PFSK-1 (cell line): Measurements from ENCODE around the gene RPL18A.

Source experiments
- FOXP2 ChIP-seq: optimal IDR thresholded peaks from 2 replicates; pipeline ENCODE3; 2011; ENCODE audit warnings: borderline replicate concordance, control low read depth, inconsistent platforms; ENCODE audit not compliant: insufficient read depth; ENCODE audit errors: extremely low read length, extremely low read depth
- POLR2AphosphoS5 ChIP-seq: IDR thresholded peaks from 2 replicates; pipeline ENCODE4 v1.6.1; 2012; ENCODE audit warnings: low read depth, mild to moderate bottlenecking, control low read depth, low read length, moderate library complexity
- SIN3A ChIP-seq: IDR thresholded peaks from 2 replicates; pipeline ENCODE4 v1.6.1; 2012; ENCODE audit warnings: mild to moderate bottlenecking, low read length, moderate library complexity, borderline replicate concordance; ENCODE audit not compliant: insufficient read depth
- TAF1 ChIP-seq: IDR thresholded peaks from 2 replicates; pipeline ENCODE4 v1.6.1; 2012; ENCODE audit warnings: low read length, control low read depth, borderline replicate concordance; ENCODE audit not compliant: insufficient read depth
- TF ChIP-seq, protein P1 (sequence below), 2 experiments: IDR thresholded peaks; 2 replicates each; pipeline versions ENCODE4 v1.6.1 to v1.8.0; 2011 to 2012; ENCODE audit warnings: low read depth in 2 of 2, low read length in 2 of 2, control low read depth in 1 of 2, inconsistent platforms in 1 of 2, mild to moderate bottlenecking in 1 of 2, moderate library complexity in 1 of 2; ENCODE audit not compliant: insufficient read depth in 1 of 2

The RPL18A gene

DNA sequence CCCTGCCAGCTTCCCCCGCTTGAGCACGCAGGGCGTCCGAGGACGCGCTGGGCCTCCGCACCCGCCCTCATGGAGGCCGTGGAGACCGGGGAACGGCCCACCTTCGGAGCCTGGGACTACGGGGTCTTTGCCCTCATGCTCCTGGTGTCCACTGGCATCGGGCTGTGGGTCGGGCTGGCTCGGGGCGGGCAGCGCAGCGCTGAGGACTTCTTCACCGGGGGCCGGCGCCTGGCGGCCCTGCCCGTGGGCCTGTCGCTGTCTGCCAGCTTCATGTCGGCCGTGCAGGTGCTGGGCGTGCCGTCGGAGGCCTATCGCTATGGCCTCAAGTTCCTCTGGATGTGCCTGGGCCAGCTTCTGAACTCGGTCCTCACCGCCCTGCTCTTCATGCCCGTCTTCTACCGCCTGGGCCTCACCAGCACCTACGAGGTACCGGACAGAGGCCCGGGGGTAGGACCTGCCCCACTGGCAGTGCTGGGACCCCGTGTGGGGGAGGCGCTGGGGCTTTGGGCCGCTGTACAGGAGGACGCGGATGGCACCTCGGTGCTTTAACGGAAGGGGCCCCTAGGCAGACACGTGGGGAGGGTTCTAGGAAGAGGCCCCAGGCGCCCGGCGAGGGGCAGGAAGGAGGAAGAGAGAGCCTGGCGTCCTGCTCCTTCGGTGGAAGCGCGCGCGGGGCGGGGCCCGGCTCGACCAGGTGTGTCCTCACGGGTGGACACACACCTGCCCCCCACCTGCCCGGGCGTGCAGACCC, 12.7 kb downstream of the RPL18A start:
- TF ChIP-seq TAF1: no peak
- no peak for TF ChIP-seq POLR2AphosphoS5
- TF ChIP-seq FOXP2: no peak
- TF ChIP-seq SIN3A: no peak
- TF ChIP-seq, protein P1, sequence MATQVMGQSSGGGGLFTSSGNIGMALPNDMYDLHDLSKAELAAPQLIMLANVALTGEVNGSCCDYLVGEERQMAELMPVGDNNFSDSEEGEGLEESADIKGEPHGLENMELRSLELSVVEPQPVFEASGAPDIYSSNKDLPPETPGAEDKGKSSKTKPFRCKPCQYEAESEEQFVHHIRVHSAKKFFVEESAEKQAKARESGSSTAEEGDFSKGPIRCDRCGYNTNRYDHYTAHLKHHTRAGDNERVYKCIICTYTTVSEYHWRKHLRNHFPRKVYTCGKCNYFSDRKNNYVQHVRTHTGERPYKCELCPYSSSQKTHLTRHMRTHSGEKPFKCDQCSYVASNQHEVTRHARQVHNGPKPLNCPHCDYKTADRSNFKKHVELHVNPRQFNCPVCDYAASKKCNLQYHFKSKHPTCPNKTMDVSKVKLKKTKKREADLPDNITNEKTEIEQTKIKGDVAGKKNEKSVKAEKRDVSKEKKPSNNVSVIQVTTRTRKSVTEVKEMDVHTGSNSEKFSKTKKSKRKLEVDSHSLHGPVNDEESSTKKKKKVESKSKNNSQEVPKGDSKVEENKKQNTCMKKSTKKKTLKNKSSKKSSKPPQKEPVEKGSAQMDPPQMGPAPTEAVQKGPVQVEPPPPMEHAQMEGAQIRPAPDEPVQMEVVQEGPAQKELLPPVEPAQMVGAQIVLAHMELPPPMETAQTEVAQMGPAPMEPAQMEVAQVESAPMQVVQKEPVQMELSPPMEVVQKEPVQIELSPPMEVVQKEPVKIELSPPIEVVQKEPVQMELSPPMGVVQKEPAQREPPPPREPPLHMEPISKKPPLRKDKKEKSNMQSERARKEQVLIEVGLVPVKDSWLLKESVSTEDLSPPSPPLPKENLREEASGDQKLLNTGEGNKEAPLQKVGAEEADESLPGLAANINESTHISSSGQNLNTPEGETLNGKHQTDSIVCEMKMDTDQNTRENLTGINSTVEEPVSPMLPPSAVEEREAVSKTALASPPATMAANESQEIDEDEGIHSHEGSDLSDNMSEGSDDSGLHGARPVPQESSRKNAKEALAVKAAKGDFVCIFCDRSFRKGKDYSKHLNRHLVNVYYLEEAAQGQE (IDR thresholded peaks at IDR 0.05; ENCODE audit: insufficient read depth in 1 of 2, low read depth in 2 of 2, low read length in 2 of 2): no peak

DNA sequence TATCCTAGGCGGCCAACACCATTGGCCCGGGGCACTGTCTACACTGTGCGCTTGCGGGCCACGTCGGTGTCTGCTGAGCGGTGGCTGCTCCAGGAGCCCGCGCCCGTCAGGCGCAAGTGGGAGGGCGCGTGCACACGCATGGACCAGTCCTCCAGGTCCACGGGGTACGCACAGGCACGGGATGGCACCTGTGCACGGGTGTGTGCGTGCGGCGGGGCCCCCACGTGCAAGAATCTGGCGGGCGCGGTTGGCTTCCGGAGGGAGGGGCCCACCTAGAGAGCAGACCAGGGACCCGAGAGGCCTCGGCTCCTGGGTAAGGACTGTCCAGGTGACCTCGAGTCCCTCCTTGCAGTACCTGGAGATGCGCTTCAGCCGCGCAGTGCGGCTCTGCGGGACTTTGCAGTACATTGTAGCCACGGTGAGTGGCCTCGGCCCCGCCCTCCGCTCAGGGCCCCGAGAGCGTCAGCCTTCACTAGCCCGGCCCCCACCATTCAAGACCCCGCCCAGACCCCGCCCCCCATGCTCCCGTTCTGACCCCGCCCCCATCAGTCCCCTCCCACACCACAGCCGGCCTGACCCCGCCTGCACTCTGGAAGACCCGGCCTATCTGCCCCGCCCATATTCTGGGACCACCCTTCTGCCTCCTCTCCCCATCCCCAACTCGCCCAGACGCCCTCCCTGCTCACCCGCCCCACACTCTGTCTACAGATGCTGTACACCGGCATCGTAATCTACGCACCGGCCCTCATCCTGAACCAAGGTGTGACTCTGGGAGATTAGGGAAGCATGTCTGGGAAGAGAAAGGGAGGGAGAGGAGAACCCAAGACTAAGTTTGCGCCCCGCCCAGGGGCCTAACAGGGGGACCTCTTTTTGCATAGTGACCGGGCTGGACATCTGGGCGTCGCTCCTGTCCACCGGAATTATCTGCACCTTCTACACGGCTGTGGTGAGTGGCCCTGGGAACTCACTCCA, 14.4 kb downstream of the RPL18A start:
- TF ChIP-seq SIN3A: no peak
- no peak for TF ChIP-seq FOXP2
- TF ChIP-seq TAF1: no peak
- TF ChIP-seq POLR2AphosphoS5: no peak
- TF ChIP-seq, protein P1 (IDR thresholded peaks at IDR 0.05; ENCODE audit: insufficient read depth in 1 of 2, low read depth in 2 of 2, low read length in 2 of 2): no peak

DNA sequence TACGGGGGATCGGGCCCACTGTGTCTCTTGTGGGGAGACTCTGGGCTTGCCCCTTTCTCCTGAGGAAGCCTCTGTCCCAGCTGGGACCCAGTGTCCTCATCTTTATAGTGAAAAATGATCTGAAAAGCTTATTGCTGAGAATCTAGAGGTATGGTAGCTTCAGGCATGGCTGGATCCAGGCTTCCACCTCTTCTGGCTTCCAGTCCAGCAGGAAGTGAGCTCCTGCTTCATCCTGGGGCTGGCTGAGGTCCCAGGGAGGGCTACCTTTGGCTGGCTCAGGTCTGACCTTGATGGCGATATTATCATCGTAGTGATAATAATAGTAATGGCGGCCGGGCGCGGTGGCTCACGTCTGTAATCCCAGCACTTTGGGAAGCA, 15.0 kb downstream of the RPL18A start:
- no peak for TF ChIP-seq TAF1
- TF ChIP-seq, protein P1 (IDR thresholded peaks at IDR 0.05; ENCODE audit: insufficient read depth in 1 of 2, low read depth in 2 of 2, low read length in 2 of 2): no peak
- no peak for TF ChIP-seq FOXP2
- no peak for TF ChIP-seq SIN3A
- no peak for TF ChIP-seq POLR2AphosphoS5

DNA sequence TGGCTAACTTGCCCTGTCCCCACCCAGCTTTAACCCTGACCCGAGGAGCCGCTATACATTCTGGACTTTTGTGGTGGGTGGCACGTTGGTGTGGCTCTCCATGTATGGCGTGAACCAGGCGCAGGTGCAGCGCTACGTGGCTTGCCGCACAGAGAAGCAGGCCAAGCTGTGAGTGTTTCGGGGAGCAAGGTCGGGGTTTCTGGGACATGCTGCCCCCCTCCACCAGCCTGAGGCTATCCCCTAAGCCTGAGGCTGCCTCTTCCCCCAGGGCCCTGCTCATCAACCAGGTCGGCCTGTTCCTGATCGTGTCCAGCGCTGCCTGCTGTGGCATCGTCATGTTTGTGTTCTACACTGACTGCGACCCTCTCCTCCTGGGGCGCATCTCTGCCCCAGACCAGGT, 18.0 kb downstream of the RPL18A start:
- TF ChIP-seq POLR2AphosphoS5 (no peak), TAF1 (no peak)
- TF ChIP-seq, protein P1 (IDR thresholded peaks at IDR 0.05; ENCODE audit: insufficient read depth in 1 of 2, low read depth in 2 of 2, low read length in 2 of 2): no peak
